GM19463 (cell line): ENCODE data around the gene FBXW10.
A peak's percentile ranks its signal among the peaks of the same experiment; 100 is the strongest.
"Not testable (repeated sequence)": the region's sequence is repeated elsewhere in the genome, so short reads cannot be mapped to it uniquely, and the experiment has no call there.

Experiments used
- ATAC-seq: cut with Tn5 transposase; IDR thresholded peaks from one replicate; pipeline ENCODE4 v1.9.1; 2021; ENCODE audit warnings: mild to moderate bottlenecking, moderate library complexity; ENCODE audit not compliant: unreplicated experiment

FBXW10 gene

GRCh38 chr17:18747501-18747900 lies 3.6 kb downstream of the FBXW10 start:
- ATAC-seq = not testable (repeated sequence)

GRCh38 chr17:18750242-18750641 lies 6.4 kb downstream of the FBXW10 start:
- not testable (repeated sequence) for ATAC-seq

- not testable (repeated sequence) for ATAC-seq
These were observed 10.1 kb downstream of the FBXW10 start for GRCh38 chr17:18753829-18754409.

- ATAC-seq = not testable (repeated sequence)
These were observed 12.1 kb downstream of the FBXW10 start for GRCh38 chr17:18755969-18756368.

- ATAC-seq = not testable (repeated sequence)
These were observed 13.7 kb downstream of the FBXW10 start for GRCh38 chr17:18757368-18758044.

GRCh38 chr17:18758344-18758743 lies 14.5 kb downstream of the FBXW10 start:
- ATAC-seq = not testable (repeated sequence)

GRCh38 chr17:18760221-18760620 lies 16.4 kb downstream of the FBXW10 start:
- not testable (repeated sequence) for ATAC-seq

GRCh38 chr17:18770572-18770971 lies 26.7 kb downstream of the FBXW10 start:
- ATAC-seq = not testable (repeated sequence)

GRCh38 chr17:18771066-18771465 lies 27.2 kb downstream of the FBXW10 start:
- not testable (repeated sequence) for ATAC-seq

GRCh38 chr17:18772471-18772870 lies 28.6 kb downstream of the FBXW10 start:
- no peak for ATAC-seq

GRCh38 chr17:18780991-18781718 lies 37.3 kb downstream of the FBXW10 start, which contains the start of gene TVP23B:
TSS of gene TVP23B (plus strand) at chr17:18781183. CDS start at chr17:18781294, 111 bp downstream.
- ATAC-seq = peak; percentile 99

GRCh38 chr17:18781805-18782204 lies 38.0 kb downstream of the FBXW10 start:
- not testable (repeated sequence) for ATAC-seq

GRCh38 chr17:18785933-18786332 lies 42.1 kb downstream of the FBXW10 start:
- ATAC-seq = not testable (repeated sequence)

- not testable (repeated sequence) for ATAC-seq
These were observed 43.0 kb downstream of the FBXW10 start for GRCh38 chr17:18786890-18787289.

- ATAC-seq = not testable (repeated sequence)
These were observed 47.5 kb downstream of the FBXW10 start for GRCh38 chr17:18791402-18791801.

- ATAC-seq = not testable (repeated sequence)
These were observed 51.0 kb downstream of the FBXW10 start for GRCh38 chr17:18794841-18795240.

GRCh38 chr17:18796887-18797286 lies 53.0 kb downstream of the FBXW10 start:
- not testable (repeated sequence) for ATAC-seq

- ATAC-seq = not testable (repeated sequence)
These were observed 59.8 kb downstream of the FBXW10 start for GRCh38 chr17:18803458-18804245.

GRCh38 chr17:18815924-18816323 lies 72.1 kb downstream of the FBXW10 start:
- ATAC-seq = not testable (repeated sequence)

- not testable (repeated sequence) for ATAC-seq
These were observed 72.9 kb downstream of the FBXW10 start for GRCh38 chr17:18816489-18817371.
